Measurements from ENCODE around the gene GBP6.

DNA sequence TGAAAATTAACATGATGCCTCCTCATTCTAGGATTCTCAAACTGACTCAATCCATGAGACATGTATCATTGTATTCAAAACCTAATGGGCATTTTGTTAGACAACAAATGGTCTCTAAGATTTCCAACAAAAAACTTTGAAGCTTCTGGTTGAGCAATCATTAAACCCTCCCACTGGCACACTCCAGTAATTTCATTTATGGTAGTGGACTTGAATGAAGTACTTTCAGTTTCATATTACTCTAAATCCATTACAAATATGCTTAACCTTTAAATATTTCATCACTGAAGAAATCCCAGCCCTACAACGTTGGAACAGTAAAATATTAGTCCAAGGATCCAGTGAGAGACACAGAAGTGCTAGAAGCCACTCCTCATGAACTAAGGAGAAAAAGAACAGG, 43.5 kb downstream of the GBP6 start:
- TF ChIP-seq, protein P1, sequence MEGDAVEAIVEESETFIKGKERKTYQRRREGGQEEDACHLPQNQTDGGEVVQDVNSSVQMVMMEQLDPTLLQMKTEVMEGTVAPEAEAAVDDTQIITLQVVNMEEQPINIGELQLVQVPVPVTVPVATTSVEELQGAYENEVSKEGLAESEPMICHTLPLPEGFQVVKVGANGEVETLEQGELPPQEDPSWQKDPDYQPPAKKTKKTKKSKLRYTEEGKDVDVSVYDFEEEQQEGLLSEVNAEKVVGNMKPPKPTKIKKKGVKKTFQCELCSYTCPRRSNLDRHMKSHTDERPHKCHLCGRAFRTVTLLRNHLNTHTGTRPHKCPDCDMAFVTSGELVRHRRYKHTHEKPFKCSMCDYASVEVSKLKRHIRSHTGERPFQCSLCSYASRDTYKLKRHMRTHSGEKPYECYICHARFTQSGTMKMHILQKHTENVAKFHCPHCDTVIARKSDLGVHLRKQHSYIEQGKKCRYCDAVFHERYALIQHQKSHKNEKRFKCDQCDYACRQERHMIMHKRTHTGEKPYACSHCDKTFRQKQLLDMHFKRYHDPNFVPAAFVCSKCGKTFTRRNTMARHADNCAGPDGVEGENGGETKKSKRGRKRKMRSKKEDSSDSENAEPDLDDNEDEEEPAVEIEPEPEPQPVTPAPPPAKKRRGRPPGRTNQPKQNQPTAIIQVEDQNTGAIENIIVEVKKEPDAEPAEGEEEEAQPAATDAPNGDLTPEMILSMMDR (IDR thresholded peaks at IDR 0.05; ENCODE audit: insufficient read depth, low read length, poor library complexity, severe bottlenecking): no peak
- no peak for TF ChIP-seq EZH2phosphoT487 (conservative IDR thresholded peaks at IDR 0.05; ENCODE audit: low read length)

All from SU-DHL-6 (cell line).